Fibroblast of peridontal ligament (primary cell): ENCODE results near the gene NPHS1.

Experiments
- DNase-seq: peaks from one replicate; pipeline ENCODE4 v3.0.0-alpha.2; 2010; ENCODE audit errors: extremely low read depth

The NPHS1 gene

GRCh38 chr19:35787227-35787799, 65.0 kb downstream of the NPHS1 start:
- no peak for DNase-seq

- DNase-seq, result no peak
These were observed 65.8 kb downstream of the NPHS1 start for GRCh38 chr19:35786299-35787160.

GRCh38 chr19:35785339-35785627, 67.0 kb downstream of the NPHS1 start:
- no peak for DNase-seq

- DNase-seq, result no peak
These were observed 67.6 kb downstream of the NPHS1 start for GRCh38 chr19:35784503-35785338.

- DNase-seq, result no peak
These were observed 68.6 kb downstream of the NPHS1 start for GRCh38 chr19:35783469-35784434.

GRCh38 chr19:35782589-35782988, 69.7 kb downstream of the NPHS1 start:
- no peak for DNase-seq

GRCh38 chr19:35781650-35782049, 70.7 kb downstream of the NPHS1 start:
- no peak for DNase-seq

- no peak for DNase-seq
These were observed 71.6 kb downstream of the NPHS1 start for GRCh38 chr19:35780717-35781116.

GRCh38 chr19:35780058-35780457, 72.2 kb downstream of the NPHS1 start:
- DNase-seq, result no peak

- DNase-seq, result no peak
These were observed 73.3 kb downstream of the NPHS1 start for GRCh38 chr19:35779033-35779432.

- no peak for DNase-seq
These were observed 74.3 kb downstream of the NPHS1 start for GRCh38 chr19:35777961-35778360.

- no peak for DNase-seq
These were observed 75.0 kb downstream of the NPHS1 start for GRCh38 chr19:35777086-35777841.

- DNase-seq, result no peak
These were observed 76.1 kb downstream of the NPHS1 start for GRCh38 chr19:35776102-35776788.
